Transverse colon (tissue), 4 donors: ENCODE data around the gene CRIP1. TPM values are rescaled to one million over a fixed set of nuclear protein-coding genes. Genes with fewer than 3 reads are reported as not detected.
A peak's percentile ranks its signal among the peaks of the same experiment; 100 is the strongest.

Experiments
- DNase-seq: peaks from one replicate; pipeline ENCODE4 v3.0.0-alpha.2; 2019
- H3K27ac ChIP-seq, 4 donors: fragments of 200-600 bp; sonication (generic); 2 replicates each; pipeline ENCODE4 v1.5.1; 2016 to 2018; ENCODE audit warnings: inconsistent platforms in 4 of 4
- H3K27me3 ChIP-seq: fragments of 200-600 bp; sonication (generic); 2 replicates; pipeline ENCODE4 v1.5.1; 2017; ENCODE audit warnings: inconsistent platforms
- H3K36me3 ChIP-seq, 4 donors: fragments of 200-600 bp; sonication (generic); 2 replicates each; pipeline ENCODE4 v1.5.1; 2017 to 2019; ENCODE audit warnings: inconsistent platforms in 4 of 4
- H3K4me1 ChIP-seq, 4 donors: fragments of 200-600 bp; sonication (generic); 2 replicates each; pipeline ENCODE4 v1.5.1; 2017 to 2020; ENCODE audit warnings: inconsistent platforms in 4 of 4
- H3K4me3 ChIP-seq, 4 donors: fragments of 200-600 bp; sonication (generic); 1 replicate in 1 of 4; 2 replicates in 3 of 4; pipeline versions ENCODE4 v1.5.1 to v1.6.1; 2017 to 2019; ENCODE audit warnings: inconsistent platforms in 4 of 4
- H3K9me3 ChIP-seq, 2 donors: fragments of 200-600 bp; sonication (generic); 2 replicates each; pipeline ENCODE4 v1.5.1; 2017 to 2019; ENCODE audit warnings: inconsistent platforms in 2 of 2
- CTCF ChIP-seq, 5 experiments: fragments of 200-600 bp in 3 of 5; fragments of 450-650 bp in 2 of 5; sonication (generic) in 3 of 5; IDR thresholded peaks; 1 replicate in 2 of 5; 2 replicates in 3 of 5; pipeline ENCODE4 v1.5.1; 2016 to 2017; ENCODE audit warnings: antibody characterized with exemption in 5 of 5, inconsistent platforms in 3 of 5, mild to moderate bottlenecking in 2 of 5, moderate library complexity in 1 of 5
- EP300 ChIP-seq: sonication (generic); formaldehyde crosslinking; IDR thresholded peaks from one replicate; pipeline ENCODE4 v1.6.1; 2017; ENCODE audit warnings: antibody characterized with exemption, low read depth
- POLR2A ChIP-seq: fragments of 450-650 bp; IDR thresholded peaks from one replicate; pipeline ENCODE4 v1.6.1; 2016; ENCODE audit warnings: antibody characterized with exemption, mild to moderate bottlenecking, moderate library complexity
- POLR2AphosphoS5 ChIP-seq, 3 donors: sonication (generic); formaldehyde crosslinking; IDR thresholded peaks; one replicate each; pipeline ENCODE4 v1.6.1; 2016; ENCODE audit warnings: antibody characterized with exemption in 3 of 3
- WGBS, 2 donors: methylation state at CpG; one replicate each; pipeline ENCODE4 v1.1.5; 2018; ENCODE audit warnings: low coverage in 1 of 2; 5-methylcytosine and 5-hydroxymethylcytosine counted together
- in situ Hi-C, 4 donors: fragments of 200-750 bp; cut with MboI; loops; one replicate each; pipeline versions ENCODE4 v1.15.0 to v1.15.1; 2017; ENCODE audit warnings: low sequenced_read_pairs in 3 of 4, low pct_ligation_motif_present in 1 of 4, low pct_unique_long_range_greater_than_20kb in 1 of 4
- intact Hi-C: fragments of 100-400 bp; cut with DNase I; formaldehyde crosslinking; loops from one replicate; pipeline ENCODE4 v1.15.1; 2023; ENCODE audit warnings: low total_unique reads
- total RNA-seq, 4 donors: library from RNA; depleted of rRNA; stranded (reverse); fragments of >200 nt; gene quantifications; one replicate each; pipeline ENCODE4 v1.1.0, GENCODE V29; 2016

The CRIP1 gene
- total RNA-seq, 4 donors from 2014 or later: 16.9 to 246 (median 63.0) TPM; not detected in 1

GRCh38 chr14:105526776-105527380 lies 40.2 kb downstream of the CRIP1 start:
- Histone ChIP-seq H3K9me3 (no peaks in the 10 kb centered on the region), H3K36me3 (no peaks in the 10 kb centered on the region), H3K4me3 (peak overlapping the region; percentile 38 to 69 (median 64)), H3K27ac (peak overlapping the region in 1 of 4 donors; percentile 10), H3K27me3 (peaks cover 68% of the 10 kb centered on the region), H3K4me1 (peaks cover 13 to 39% (median 34%) of the 10 kb centered on the region in 4 donors)
- 3% methylated on average over 36 of the region's 48 CpGs; no CpG with 5 or more reads in 1 of the 2 donors for WGBS, 2 donors
- DNase-seq: no peak
- intact Hi-C loops (loop anchor here (5.0 to 10.0 kb wide), 3 partner anchors 45 to 152 kb away; no protein-coding TSS in a partner anchor), in situ Hi-C loops (no loop called here)
- no peak for TF ChIP-seq CTCF (IDR thresholded peaks at IDR 0.05)
- TF ChIP-seq EP300: no peak

GRCh38 chr14:105527381-105527825 lies 40.7 kb downstream of the CRIP1 start:
- TF ChIP-seq POLR2AphosphoS5 (IDR thresholded peaks at IDR 0.05): no peak
- no peak for TF ChIP-seq EP300
- no peak for TF ChIP-seq CTCF (IDR thresholded peaks at IDR 0.05)
- no peak for TF ChIP-seq POLR2A
- intact Hi-C loops (loop anchor here (5.0 to 10.0 kb wide), 3 partner anchors 45 to 153 kb away; no protein-coding TSS in a partner anchor), in situ Hi-C loops (no loop called here)
- Histone ChIP-seq H3K9me3 (no peaks in the 10 kb centered on the region), H3K27me3 (peaks cover 63% of the 10 kb centered on the region), H3K4me3 (peak overlapping the region; percentile 38 to 69 (median 64)), H3K27ac (no peak overlapping the region), H3K36me3 (no peaks in the 10 kb centered on the region), H3K4me1 (peaks cover 13 to 39% (median 34%) of the 10 kb centered on the region in 4 donors)
- 44% methylated on average over 23 of the region's 23 CpGs; no CpG with 5 or more reads in 1 of the 2 donors for WGBS, 2 donors
- no peak for DNase-seq

GRCh38 chr14:105527826-105528585 lies 41.3 kb downstream of the CRIP1 start:
- no peaks in the 10 kb centered on the region for H3K36me3 ChIP-seq
- DNase-seq: peak; percentile 81
- intact Hi-C loops: loop anchor here (5.0 to 10.0 kb wide), 3 partner anchors 46 to 153 kb away; no protein-coding TSS in a partner anchor
- H3K4me1 ChIP-seq: peaks cover 13 to 39% (median 34%) of the 10 kb centered on the region in 4 donors
- H3K4me3 ChIP-seq: peak overlapping the region; percentile 39 to 86 (median 64)
- peak overlapping the region; percentile 48 to 70 (median 57) for H3K27ac ChIP-seq
- in situ Hi-C loops: no loop called here
- TF ChIP-seq POLR2A (no peak), CTCF (IDR thresholded peaks at IDR 0.05) (peak; percentile 60 to 92 (median 83)), POLR2AphosphoS5 (IDR thresholded peaks at IDR 0.05) (peak in 1 of 3 donors; percentile 60), EP300 (no peak)
- peaks cover 57% of the 10 kb centered on the region for H3K27me3 ChIP-seq
- WGBS, 2 donors: 6% methylated on average over 47 of the region's 67 CpGs; no CpG with 5 or more reads in 1 of the 2 donors
- no peaks in the 10 kb centered on the region for H3K9me3 ChIP-seq
